Right renal cortex interstitium (tissue), 3 donors: ENCODE results near the gene ABCB10. TPM values are rescaled to one million over a fixed set of nuclear protein-coding genes. Genes with fewer than 3 reads are reported as not detected.
A peak's percentile ranks its signal among the peaks of the same experiment; 100 is the strongest.
"Not testable (repeated sequence)": the region's sequence is repeated elsewhere in the genome, so short reads cannot be mapped to it uniquely, and the experiment has no call there.

ENCODE experiments used
- DNase-seq, 3 donors: peaks; one replicate each; pipeline ENCODE4 v3.0.0-alpha.2; 2013; ENCODE audit warnings: low read depth in 3 of 3, low spot score in 2 of 3
- polyA plus RNA-seq, 3 donors: library from polyadenylated mRNA; unstranded; fragments of 120-200 nt; gene quantifications; one replicate each; pipeline ENCODE4 v1.2.1, GENCODE V29; 2013; ENCODE audit not compliant: insufficient read length in 3 of 3

ABCB10 gene
- polyA plus RNA-seq, 3 donors: 18.6 to 19.8 (median 19.5) TPM

GRCh38 chr1:229539863-229540506 lies 18.5 kb downstream of the ABCB10 start:
- no peak for DNase-seq

DNA sequence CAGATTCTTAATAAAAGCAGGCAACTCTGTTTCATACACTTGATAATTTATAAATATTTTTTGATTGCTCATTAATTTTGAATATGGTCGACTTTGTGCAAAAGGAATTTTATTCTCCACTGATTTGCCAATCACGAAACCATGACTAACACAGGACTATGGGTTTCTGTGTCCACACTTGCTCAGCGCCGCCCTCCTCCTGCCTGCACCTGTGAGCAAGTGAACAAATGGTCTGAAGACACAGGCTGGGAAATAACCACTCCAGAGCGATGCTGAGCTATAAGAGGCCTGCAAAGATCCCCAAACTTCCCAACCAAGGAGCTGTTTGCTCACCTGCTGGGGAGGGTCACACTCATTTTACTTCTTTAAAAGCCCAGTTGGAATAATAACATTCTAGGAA lies 19.6 kb downstream of the ABCB10 start:
- no peak for DNase-seq

DNA sequence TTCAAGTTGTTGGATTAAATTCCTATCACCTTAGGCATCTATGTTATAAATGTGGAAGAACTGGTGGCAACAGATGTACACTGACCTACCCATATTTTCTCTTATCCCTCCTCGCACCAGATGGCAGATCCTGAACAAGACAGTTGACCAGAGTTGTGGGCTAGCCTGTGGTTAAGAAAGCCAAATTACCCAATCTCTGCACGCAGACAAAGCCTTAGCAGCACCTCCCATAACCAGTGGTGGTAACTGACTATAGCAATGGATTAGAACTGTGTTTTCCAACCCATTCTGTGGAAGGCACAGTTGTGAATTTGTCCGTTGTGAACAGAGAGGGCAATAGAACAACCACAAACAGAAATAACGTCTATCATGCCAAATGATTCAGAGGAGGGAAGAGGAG lies 20.6 kb downstream of the ABCB10 start:
- DNase-seq: no peak

GRCh38 chr1:229536982-229537381 lies 21.5 kb downstream of the ABCB10 start:
- no peak for DNase-seq

DNA sequence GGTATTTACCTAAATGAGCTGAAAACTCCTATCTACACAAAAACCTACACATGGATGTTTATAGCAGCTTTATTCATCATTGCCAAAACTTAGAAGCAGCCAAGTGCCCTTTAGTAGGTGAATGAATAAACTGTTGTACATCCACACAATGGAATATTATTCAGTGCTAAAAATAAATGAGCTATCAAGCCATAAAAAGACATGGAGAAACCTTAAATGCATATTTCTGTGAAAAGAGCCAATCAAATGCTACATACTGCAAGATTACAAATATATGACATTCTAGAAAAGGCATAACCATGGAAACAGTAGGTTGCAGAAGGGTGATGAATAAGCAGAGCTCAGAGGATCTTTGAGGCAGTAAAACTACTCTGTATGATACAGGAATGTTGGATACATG lies 23.3 kb downstream of the ABCB10 start:
- DNase-seq: no peak

DNA sequence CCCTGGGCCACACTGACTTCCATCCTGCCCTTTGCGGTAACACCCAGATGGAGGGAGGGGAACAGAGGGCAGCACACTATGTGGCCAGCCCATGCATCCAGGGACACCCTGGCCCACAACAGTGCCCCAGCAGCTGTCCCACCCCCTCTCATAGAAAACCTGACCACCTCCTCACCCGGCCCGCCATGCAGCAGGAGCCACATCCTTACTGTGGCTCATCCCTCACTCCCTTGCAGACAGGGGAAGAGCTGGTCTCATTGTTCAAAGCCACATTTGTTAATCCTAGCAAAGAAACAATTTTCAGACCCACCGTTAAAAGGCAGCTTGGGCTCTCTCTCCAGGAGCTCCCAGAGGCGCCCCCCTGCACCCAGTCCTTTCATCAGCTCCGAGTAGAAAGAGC lies 27.2 kb downstream of the ABCB10 start:
- DNase-seq: no peak

- no peak for DNase-seq
Measured at GRCh38 chr1:229529639-229530038, 28.9 kb downstream of the ABCB10 start.

DNA sequence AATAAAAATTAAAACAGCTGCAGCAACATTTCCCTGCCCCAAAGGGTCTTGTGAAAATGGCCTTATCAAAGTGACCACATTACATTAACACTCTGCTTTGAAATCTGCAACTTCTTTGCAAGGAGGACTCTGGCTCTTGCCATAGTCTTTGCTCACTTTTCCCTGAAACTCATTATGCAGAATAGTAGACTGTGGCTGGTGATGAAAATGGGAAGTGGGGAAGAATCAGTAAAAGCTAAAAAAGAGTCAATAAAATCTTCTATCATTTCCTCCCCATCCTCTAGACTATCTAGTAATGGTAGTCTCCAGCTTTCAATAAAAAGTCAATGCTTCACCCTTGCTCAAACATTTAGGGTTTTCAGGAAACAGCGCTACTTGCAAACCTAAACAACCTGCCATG lies 31.8 kb downstream of the ABCB10 start:
- no peak for DNase-seq

GRCh38 chr1:229523052-229523451 lies 35.5 kb downstream of the ABCB10 start:
- no peak for DNase-seq

DNA sequence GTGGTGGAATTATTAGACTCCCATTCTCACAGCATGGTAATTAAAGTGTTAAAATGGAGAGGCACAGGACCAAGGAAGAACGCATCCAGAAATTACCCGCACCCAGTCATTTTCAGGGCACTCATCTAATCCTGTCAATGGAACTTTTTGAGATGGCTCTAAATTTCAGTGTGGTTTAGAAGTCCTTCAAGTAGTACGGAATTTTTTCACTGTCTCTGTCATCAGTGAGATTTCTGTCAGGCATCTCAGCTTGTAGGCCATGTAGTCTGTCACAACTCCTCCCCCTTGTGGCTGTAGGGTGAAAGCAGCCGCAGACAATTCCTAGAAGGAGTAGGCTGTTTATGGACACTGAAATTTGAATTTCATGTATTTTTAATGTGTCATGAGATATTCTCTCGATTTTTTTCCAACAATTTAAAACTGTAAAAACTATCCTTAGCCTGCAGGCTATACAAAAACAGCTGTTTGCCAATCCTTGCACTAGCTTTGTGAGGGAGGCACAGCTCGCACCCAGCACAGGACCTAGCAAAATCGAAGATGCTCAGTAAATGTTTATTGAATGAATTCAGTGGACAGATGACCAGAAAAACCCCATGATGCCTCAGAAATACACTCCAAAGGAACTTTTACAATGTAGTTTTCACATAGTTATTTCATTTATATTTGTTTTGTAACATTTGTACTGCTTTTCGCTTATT lies 43.8 kb downstream of the ABCB10 start:
- DNase-seq: peak in 2 of 3 donors; percentile 18 to 19

DNA sequence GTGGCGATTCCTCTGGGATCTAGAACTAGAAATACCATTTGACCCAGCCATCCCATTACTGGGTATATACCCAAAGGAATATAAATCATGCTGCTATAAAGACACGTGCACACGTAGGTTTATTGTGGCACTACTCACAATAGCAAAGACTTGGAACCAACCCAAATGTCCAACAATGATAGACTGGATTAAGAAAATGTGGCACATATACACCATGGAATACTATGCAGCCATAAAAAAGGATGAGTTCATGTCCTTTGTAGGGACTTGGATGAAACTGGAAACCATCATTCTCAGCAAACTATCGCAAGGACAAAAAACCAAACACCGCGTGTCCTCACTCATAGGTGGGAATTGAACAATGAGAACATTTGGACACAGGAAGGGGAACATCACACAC lies 46.9 kb downstream of the ABCB10 start:
- not testable (repeated sequence) for DNase-seq

GRCh38 chr1:229511201-229511600 lies 47.3 kb downstream of the ABCB10 start:
- DNase-seq: not testable (repeated sequence)

DNA sequence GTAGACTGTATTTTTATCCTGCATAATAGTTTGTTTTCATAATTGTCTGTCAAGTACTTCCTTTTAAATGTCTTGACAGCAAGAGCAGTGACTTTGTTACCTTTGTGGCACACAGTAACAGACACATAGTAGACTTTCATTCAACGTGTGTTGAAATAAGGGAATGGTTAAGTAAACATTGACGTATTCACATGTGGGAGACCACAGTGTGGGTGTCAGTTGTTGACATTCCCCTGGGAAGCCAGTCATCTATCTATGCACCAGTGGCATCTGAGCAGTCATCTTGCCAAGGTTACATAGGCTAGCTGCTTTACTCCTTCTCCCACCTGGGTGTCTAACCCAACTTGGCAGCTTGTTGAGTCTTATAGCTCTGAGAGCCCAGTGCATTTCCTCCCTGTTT lies 48.9 kb downstream of the ABCB10 start:
- DNase-seq: no peak

GRCh38 chr1:229508823-229509337 lies 49.6 kb downstream of the ABCB10 start:
- DNase-seq: peak in 1 of 3 donors; percentile 12

DNA sequence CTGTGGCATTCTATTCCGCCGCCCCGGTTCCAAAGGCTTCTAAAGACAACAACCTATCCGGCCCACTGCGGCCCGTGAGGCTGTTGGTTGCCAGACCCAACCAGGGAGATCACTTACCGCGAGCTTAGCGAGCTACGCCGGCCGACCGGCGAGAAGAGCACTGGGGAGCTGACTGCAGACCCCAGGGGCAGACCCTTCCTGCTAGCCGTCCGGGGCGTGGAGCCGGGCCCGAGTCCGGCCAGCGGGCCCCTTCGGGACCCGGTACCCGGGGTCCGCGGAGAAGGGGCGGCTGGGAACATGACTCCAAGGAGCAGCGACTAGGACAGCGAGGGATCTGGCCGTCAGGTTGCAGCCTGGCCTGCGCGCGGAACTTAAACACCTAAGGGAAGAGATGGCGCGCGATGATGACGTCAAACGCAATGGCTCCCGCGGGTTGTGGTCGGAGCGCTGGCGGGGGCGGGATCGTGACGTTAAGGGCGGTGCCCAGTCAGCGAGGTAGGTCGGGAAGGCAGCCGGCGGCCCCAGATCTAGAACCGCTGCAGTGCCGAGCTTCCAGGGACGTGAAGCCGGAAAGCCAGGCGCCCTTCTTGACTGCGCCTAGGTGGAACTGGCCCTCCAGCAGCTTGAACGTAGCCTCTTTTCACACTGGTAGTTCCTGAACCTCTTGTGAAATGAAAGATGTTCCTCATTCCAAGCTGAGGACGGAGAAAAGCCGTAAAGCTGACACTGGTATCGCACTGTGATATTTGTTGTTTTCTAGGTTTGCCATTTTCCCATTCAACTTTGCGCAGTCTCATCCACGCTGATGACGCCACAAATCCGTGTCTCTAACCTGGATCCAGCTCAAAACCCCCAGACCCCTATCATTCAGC lies 50.3 kb downstream of the ABCB10 start, which contains the start of gene NUP133:
TSS of gene NUP133 (minus strand) at position 391 of the 872 bp plus-strand sequence. CDS start at position 299, 92 bp downstream.
- peak; percentile 97 for DNase-seq

DNA sequence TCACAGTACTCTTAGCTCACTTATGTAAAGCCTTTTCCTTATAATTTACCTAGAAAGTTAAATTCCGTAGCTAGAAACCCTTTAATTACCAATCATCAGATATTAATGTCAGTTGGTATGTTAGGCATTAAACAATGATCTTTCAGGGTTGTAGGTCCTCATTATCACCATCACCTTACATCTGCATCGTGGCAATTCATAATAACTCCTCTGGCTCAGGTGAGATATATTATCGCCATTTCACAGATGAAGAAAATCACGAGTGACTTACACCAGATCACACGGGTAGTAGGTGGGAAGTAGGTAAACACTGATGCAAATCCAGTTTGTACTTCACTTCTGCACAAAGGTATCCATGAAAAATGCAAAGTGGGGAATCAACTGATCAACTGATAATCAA lies 51.0 kb downstream of the ABCB10 start:
- peak in 1 of 3 donors; percentile 8 for DNase-seq

- DNase-seq: no peak
Measured at GRCh38 chr1:229506633-229507032, 51.9 kb downstream of the ABCB10 start.

GRCh38 chr1:229495782-229496181 lies 62.7 kb downstream of the ABCB10 start:
- DNase-seq: no peak

- DNase-seq: no peak
Measured at GRCh38 chr1:229487181-229487580, 71.3 kb downstream of the ABCB10 start.

GRCh38 chr1:229485318-229485717 lies 73.2 kb downstream of the ABCB10 start:
- DNase-seq: no peak

DNA sequence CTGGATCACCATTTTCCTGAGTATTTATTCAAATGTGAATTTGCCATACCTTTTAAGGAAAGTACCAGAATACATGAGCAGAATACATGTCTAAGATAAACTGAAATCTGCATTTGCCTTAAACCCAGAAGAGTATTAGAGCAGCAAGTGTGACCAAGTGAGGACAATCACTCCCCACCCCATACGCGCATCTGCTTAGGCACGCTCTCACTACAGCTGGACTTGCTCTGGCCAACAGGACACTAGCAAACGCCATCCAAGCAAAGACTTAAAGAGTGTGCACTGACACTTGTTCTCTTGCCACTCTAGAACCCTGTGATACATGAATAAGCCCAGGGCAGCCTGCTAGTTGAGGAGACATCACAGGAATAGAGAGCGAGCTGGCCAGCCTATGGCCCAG lies 76.0 kb downstream of the ABCB10 start:
- DNase-seq: no peak
